Measurements from ENCODE around the gene ACTR8.

ACTR8 gene

DNA sequence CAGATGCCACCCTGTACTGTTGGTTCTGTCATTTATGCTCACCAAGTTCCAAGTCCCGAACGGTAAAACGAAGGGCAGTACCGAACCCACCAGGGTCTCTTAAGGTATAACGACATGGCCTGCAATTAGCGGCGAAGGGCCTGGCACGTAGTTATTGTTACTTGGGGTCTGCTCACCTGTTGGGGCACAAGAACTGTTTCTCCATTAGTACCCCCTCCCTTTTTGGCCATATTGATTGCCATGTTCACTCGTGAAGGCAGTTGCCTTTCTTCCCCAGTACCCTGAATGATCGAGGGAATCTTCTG, 35.1 kb downstream of the ACTR8 start:
- no peak overlapping the region for H3K4me3 ChIP-seq (ENCODE audit: low read depth, low read length)
- TF ChIP-seq, protein P1, sequence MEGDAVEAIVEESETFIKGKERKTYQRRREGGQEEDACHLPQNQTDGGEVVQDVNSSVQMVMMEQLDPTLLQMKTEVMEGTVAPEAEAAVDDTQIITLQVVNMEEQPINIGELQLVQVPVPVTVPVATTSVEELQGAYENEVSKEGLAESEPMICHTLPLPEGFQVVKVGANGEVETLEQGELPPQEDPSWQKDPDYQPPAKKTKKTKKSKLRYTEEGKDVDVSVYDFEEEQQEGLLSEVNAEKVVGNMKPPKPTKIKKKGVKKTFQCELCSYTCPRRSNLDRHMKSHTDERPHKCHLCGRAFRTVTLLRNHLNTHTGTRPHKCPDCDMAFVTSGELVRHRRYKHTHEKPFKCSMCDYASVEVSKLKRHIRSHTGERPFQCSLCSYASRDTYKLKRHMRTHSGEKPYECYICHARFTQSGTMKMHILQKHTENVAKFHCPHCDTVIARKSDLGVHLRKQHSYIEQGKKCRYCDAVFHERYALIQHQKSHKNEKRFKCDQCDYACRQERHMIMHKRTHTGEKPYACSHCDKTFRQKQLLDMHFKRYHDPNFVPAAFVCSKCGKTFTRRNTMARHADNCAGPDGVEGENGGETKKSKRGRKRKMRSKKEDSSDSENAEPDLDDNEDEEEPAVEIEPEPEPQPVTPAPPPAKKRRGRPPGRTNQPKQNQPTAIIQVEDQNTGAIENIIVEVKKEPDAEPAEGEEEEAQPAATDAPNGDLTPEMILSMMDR (IDR thresholded peaks at IDR 0.05; ENCODE audit: low read depth, low read length): no peak

DNA sequence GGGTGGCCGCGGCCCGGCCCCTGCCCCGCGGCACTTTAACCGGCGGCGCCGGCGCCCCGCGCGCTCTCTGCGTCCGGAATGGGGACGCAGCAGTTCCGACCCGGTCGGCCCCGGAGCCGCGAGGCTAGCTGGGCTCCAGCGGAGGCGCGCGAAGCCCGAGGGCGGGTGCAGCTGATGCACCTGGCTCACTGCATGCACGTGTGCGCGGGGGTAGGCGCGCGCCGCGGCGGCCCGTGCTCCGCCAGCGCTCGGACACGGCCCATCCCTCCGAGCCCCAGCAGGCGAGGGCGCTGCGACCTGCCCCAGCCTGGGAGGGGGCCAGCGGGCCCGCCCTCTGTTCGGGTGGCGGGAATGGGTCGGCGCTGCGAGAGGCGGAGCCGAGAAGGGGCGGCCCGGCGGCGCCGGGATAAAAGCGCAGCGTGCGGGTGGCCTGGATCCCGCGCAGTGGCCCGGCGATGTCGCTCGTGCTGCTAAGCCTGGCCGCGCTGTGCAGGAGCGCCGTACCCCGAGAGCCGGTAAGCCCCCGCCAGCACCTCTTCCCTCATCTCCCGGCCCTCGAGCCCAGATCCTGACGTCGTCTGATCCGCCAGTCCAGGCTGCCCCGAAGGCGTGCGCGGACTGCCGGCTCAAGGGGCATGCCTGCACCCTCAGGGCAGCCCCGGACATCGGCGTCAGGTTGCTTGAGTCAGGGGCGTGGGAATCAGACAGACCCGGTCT, 35.7 kb downstream of the ACTR8 start, which contains the start of the genes CHDH and IL17RB:
Gene CHDH (minus strand): TSS at position 286 of the 717 bp plus-strand sequence. CDS start 22,411 bp downstream, outside the sequence.
Gene IL17RB (plus strand): TSS at position 435 of the 717 bp plus-strand sequence. CDS start 21 bp downstream, at position 456.
- TF ChIP-seq, protein P1 (IDR thresholded peaks at IDR 0.05; ENCODE audit: low read depth, low read length): no peak
- peak within 1 kb of the TSS; percentile 52 for H3K4me3 ChIP-seq (ENCODE audit: low read depth, low read length)

DNA sequence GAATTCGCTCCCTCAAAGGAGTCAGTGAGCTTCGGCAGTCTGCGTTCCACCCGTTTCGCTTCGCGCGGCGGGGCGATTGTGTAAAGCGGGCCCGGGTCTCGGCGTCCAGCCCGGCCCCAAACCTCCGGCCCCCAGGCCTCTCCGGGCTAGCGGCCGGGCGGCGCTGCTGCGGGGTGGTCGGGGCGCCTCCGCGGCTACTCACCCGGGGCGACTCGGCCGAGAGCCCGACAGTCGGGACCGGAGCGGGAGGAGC, 36.1 kb downstream of the ACTR8 start:
- TF ChIP-seq, protein P1 (IDR thresholded peaks at IDR 0.05; ENCODE audit: low read depth, low read length): no peak

DNA sequence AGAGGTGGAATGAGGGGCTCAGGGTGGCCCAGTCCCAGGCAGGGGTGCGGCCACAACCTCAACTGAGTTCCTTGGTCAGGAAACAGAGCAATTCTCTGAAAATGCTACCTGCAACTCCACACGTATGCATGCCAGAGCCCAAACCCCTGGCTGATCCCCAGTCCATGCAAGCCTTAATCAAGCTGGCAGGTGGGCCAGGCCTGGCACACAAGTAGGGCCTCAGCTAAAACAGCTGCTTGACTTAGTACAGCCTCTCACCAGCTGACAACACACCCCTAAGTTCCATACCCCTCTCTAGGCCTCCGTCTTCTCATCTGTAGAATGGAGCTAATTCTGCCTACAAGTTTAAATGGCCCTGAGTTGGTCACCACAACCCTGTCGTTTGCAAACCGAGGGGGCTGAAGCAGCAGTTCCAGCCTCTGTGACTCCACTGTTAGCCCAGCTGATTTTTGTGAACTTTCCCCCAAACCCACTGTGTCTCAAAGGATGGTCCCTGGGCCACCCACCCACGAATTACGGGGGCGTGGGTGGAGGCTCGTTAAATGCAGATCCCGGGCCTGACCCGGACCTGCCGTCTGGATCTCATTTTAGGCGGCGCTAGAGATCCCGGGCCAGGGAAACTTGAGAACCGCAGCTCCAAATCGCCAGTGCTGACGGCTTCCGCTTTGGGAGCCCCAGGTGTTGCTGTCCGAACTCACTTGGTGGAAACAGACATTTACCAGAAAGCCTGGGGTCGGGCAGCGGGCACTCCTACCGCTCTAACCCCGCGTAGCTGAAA, 36.7 kb downstream of the ACTR8 start:
- TF ChIP-seq, protein P1 (IDR thresholded peaks at IDR 0.05; ENCODE audit: low read depth, low read length): no peak
- H3K4me3 ChIP-seq (ENCODE audit: low read depth, low read length): peak overlapping the region; percentile 52

More for the DNA sequence above, 36.1 kb downstream of the ACTR8 start:
- H3K4me3 ChIP-seq (ENCODE audit: low read depth, low read length): peak overlapping the region; percentile 52

DNA sequence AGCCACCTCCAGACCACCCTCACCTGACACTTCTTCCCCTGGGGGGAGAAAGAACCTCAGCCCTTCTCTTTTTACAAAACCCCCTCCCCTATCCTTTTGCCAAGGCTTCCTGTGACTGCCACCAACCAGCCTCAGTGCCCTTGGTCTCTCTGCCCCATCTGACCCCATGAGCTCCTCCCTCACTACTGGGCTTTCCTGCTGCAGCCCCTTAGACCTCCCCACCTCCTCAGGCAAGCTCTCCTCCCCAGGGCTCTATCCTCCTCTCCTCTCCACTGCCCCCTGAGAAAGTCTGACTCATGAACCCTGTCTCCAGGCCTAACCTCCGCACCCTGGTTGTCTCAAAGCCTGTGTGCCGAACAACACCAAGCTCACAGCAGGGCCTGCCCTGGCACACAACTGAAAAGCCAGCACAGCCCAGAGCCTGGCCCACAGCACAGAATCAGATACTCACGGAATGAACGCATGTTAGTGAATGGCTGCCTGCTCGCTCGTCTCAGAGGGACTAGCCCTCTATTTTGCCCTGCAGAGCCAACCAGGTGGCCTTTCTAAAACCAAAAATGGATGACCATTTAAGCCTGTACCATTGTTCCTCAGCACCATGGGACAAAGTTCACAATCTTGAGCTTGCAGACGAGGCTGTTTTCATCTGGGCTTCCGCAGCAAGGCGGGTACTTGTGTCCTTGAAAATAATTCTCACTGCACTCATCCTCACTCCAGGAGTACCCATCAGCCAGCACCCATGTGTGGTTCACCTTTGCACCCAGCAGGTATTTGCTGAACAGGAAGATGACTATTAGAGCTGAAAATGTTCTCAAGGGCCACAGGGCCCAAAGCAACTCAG, 37.5 kb downstream of the ACTR8 start:
- TF ChIP-seq, protein P1 (IDR thresholded peaks at IDR 0.05; ENCODE audit: low read depth, low read length): no peak
- no peak overlapping the region for H3K4me3 ChIP-seq (ENCODE audit: low read depth, low read length)

DNA sequence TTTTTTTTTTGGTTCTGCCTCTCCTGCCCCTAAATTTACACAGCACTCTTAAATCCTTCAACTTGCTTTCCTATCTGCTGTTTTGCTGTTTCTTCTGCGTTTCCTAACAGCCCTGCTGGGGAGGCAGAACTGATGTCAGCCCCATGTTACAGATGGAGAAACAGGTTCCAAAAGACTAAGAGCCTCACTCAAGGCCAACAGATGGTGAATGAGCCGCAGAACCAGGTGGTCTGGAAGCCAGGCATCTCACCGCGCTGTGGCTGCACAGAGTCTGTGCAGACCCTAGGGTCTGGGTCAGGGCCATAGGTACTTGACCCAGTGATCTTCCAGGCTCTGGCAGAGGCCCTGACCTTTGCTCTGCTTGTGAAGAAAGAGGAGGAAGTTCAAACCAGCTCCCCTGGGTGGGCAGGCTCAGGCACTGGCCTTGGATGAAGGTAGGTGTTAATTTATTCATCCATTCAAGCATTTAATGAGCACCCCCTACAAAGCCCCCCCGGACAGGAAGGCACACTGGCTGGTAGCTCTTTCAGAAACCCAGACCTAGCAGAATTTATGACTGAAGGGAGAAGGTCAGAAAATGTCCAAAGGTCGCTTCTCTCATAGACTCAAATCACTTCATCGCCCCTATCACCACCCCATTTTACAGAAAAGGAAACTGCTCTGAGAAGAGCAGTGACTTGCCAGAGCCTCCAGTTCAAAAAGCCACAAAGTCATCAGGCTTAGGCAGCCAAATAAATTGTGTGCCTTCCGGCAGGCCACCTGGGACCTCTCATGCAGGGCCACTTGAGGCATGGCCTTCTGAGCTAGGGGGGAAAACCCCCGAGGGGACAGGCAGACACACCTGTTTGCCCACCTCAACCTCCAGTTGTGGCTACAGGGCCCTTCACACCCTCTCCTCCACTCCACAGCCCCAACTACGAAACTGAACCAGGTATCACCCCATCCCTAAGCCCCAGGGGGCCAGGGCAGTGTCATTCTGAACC, 38.5 kb downstream of the ACTR8 start:
- TF ChIP-seq, protein P1 (IDR thresholded peaks at IDR 0.05; ENCODE audit: low read depth, low read length): no peak
- H3K4me3 ChIP-seq (ENCODE audit: low read depth, low read length): no peak overlapping the region
